GM12891 (cell line): Measurements from ENCODE around the gene DSG1.
"Not testable (repeated sequence)": the region's sequence is repeated elsewhere in the genome, so short reads cannot be mapped to it uniquely, and the experiment has no call there.

Experiments used
- DNase-seq: peaks from one replicate; pipeline ENCODE4 v3.0.0; 2011; ENCODE audit warnings: low spot score; ENCODE audit not compliant: insufficient read length
- FAIRE-seq: peaks from 2 replicates; lab custom pipeline; 2011; peaks lifted over from hg19 to GRCh38; lab: Jason Lieb, UNC
- PAX5 ChIP-seq: IDR thresholded peaks from 2 replicates; pipeline ENCODE4 v1.6.1; 2011; ENCODE audit warnings: low read length, moderate library complexity, mild to moderate bottlenecking; ENCODE audit not compliant: insufficient read depth, severe bottlenecking
- POLR2A ChIP-seq: IDR thresholded peaks from 2 replicates; pipeline ENCODE4 v1.6.1; 2011; ENCODE audit warnings: low read depth, low read length, control low read depth
- POLR2AphosphoS5 ChIP-seq: IDR thresholded peaks from 2 replicates; pipeline ENCODE4 v1.6.1; 2011; ENCODE audit warnings: low read depth, low read length, control low read depth
- POU2F2 ChIP-seq: IDR thresholded peaks from 2 replicates; pipeline ENCODE4 v1.6.1; 2011; ENCODE audit warnings: low read depth, mild to moderate bottlenecking, control low read depth, low read length, moderate library complexity
- SPI1 ChIP-seq: IDR thresholded peaks from 2 replicates; pipeline ENCODE4 v1.6.1; 2011; ENCODE audit warnings: low read depth, low read length, control low read depth
- TAF1 ChIP-seq: IDR thresholded peaks from 2 replicates; pipeline ENCODE4 v1.6.1; 2011; ENCODE audit warnings: low read depth, low read length, control low read depth

The DSG1 gene

DNA sequence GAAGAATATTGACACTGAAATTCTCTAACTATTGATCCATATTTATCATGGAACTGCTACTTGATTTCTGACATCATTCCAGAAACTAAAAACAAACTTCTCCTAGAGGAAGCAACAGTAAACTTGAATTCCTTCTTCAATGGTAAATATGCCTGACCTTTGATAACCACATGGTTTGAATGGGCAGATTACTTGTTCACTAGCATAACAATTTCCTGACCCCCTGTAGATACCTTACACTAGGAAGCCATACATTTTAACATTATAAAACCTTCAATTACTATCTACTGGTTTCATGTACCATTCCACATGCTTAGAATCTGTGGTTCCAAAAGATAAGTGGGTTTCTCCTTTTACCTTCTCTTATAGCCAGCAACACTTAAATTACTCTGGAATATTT lies 36.5 kb upstream of the DSG1 start:
- TF ChIP-seq POLR2A (no peak), SPI1 (no peak), TAF1 (no peak), POLR2AphosphoS5 (no peak), PAX5 (no peak), POU2F2 (no peak)
- FAIRE-seq (no peak), DNase-seq (no peak)

DNA sequence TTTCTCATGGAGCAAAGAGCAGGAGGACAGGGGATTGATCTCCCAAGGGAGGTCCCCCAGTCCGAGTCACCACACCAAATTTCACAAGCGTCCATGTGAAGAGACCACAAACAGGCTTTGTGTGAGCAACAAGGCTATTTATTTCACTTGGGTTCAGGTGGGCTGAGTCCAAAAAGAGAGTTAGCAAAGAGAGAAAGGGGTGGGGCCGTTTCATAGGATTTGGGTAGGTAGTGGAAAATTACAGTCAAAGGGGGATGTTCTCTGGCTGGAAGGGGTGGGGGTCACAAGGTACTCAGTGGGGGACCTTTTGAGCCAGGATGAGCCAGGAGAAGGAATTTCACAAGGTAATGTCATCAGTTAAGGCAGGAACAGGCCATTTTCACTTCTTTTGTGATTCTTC lies 28.5 kb upstream of the DSG1 start:
- FAIRE-seq, DNase-seq: not testable (repeated sequence)

DNA sequence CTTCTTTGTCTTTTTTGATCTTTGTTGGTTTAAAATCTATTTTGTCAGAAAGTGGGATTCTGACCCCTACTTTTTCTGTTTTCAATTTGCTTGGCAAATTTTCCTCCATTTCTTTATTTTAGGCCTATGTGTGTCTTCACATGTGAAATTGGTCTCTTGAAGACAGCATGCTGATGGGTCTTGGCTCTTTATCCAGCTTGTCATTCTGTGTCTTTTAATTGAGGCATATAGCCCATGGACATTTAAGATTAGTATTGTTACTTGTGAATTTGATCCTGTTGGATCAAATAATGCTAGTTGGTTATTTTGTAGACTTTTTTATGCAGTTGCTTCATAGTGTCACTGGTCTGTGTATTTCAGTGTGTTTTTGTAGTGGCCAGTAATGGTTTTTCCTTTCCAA lies 26.3 kb upstream of the DSG1 start:
- no peak for FAIRE-seq

DNA sequence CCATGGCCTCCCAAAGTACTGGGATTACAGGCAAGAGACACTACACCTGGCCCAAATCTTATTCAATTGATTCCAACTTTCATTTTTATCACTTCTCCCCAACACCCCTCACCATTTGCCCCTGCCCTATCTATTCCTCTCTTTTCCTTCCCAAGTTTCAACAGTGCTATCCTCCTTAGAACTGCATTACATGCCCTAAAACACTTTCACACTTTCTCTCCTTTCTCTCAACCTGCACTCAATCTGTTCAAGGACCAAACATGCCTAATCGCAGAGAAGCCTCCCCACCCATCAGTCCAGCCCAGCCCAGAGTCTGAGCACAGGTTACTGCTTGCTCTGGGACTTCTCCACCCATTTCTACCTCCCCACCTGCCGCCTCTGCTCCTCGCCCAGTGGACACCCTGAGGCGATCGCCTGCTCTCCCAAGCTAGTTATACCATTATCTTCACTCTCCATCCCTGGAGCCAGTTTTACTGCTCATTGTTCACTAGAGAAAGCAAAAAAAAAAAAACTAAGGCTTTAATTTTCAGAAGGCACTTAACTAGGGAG lies 23.7 kb upstream of the DSG1 start:
- FAIRE-seq (no peak), DNase-seq (no peak)
- TF ChIP-seq POLR2AphosphoS5: no peak
- TF ChIP-seq TAF1: no peak

More for the DNA sequence above, 26.3 kb upstream of the DSG1 start:
- TF ChIP-seq SPI1 (no peak), TAF1 (no peak), POLR2A (no peak), POLR2AphosphoS5 (no peak), POU2F2 (no peak), PAX5 (no peak)
- no peak for DNase-seq

DNA sequence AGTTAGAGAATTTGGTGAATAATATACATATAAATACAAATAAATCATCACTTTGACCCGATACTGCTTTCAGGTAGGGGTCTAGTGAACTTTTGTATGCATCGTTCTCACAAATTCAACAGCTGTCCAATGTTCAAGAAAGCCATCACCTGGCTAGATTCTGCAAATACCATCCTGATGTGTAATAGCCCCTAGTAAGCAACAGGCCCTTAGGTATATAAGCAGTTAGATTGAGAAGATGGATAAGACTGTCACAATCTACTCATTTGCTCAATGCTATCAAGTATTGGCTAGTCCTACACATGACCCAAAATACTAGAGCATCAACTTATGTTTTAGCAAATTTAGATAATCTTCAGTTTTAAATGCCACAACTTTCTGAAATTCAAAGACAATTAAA lies 20.7 kb upstream of the DSG1 start:
- no peak for DNase-seq
- FAIRE-seq: no peak
- no peak for TF ChIP-seq POLR2AphosphoS5
- no peak for TF ChIP-seq SPI1
- TF ChIP-seq POU2F2: no peak
- no peak for TF ChIP-seq PAX5

DNA sequence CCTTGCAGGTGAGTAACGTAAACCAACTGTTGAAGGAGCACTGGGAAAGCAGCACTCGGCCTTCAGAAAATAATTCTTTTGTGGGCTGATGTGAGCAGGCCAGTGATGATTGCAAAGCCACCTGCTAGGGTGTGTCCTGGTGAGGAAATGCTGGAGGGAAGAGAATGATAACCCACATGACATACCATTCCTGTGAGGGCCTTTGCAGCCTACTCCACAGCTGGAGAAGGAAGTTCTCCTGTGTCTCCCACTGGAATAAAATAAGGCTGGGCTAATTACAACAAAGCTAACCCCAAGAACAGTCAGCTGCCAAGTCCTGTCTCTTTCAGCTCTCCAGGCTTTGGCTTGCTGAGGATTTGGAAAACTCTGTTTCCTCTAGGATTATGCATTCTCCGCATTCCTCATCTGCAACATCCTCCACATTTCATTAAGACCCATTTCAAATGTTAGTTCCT lies 16.7 kb upstream of the DSG1 start:
- TF ChIP-seq POLR2A (no peak), TAF1 (no peak), PAX5 (no peak), POLR2AphosphoS5 (no peak), SPI1 (no peak), POU2F2 (no peak)
- no peak for DNase-seq
- no peak for FAIRE-seq

DNA sequence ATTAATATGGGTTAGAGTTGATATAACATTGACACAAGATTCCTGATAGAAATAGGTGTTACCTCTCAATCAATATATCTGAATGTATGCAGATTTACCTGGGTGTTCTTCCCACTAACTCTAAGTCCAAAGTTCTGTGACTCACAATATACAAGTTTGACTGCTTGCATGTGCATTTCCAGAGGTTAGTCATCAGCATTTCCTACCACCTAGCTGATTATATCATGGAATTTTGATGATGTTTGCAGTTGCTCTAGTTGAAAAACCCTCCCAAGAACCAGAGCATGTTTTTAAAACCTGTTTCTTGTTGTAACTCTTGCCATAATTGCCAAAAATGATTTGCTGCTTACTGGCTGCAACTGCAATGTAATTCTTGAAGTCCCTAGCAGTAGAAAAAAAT lies 15.0 kb upstream of the DSG1 start:
- TF ChIP-seq POLR2A: no peak
- TF ChIP-seq SPI1: no peak
- TF ChIP-seq TAF1: no peak
- TF ChIP-seq POLR2AphosphoS5: no peak
- TF ChIP-seq PAX5: no peak
- no peak for TF ChIP-seq POU2F2
- no peak for FAIRE-seq
- no peak for DNase-seq

DNA sequence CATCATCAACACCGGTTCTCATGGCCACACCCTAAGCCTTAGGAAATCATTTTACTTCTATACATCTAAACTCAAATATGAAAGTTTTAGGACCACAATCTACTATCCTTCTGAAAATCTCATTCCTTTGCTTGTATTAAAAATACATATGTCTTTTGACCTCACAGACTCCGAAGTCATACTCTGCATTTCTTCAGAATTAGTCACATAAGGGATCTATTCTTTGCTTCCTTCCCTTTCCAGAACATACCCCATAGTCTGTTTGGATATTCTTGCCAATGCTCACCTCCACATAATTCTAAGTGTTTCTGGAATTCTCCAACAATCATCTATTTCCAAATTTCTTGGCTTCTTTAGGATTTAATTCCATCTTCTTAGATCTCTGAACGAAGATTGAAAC lies 14.2 kb upstream of the DSG1 start:
- no peak for FAIRE-seq
- DNase-seq: no peak

DNA sequence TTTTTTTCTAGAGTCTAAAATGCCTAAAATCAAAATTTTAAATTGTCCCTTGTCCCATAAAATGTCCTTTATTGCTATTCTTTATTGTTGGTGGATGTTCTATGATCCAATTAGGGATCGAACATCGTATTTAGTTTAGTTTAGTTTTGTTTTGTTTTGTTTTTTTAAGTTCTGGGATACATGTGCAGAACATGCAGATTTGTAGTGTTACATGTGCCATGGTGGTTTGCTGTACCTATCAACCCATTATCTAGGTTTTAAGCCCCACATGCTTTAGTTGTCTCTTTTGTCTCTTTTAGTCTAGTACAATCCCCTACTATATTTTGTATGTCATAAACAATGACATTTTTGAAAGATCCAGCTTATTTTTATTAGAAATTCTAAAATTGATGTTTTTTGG lies 8.8 kb upstream of the DSG1 start:
- no peak for FAIRE-seq
- TF ChIP-seq POU2F2 (no peak), PAX5 (no peak), POLR2AphosphoS5 (no peak), SPI1 (no peak), TAF1 (no peak), POLR2A (no peak)
- DNase-seq: no peak

More for the DNA sequence above, 14.2 kb upstream of the DSG1 start:
- TF ChIP-seq PAX5: no peak
- no peak for TF ChIP-seq POLR2AphosphoS5
- TF ChIP-seq SPI1: no peak
- no peak for TF ChIP-seq POLR2A
- no peak for TF ChIP-seq TAF1
- TF ChIP-seq POU2F2: no peak

DNA sequence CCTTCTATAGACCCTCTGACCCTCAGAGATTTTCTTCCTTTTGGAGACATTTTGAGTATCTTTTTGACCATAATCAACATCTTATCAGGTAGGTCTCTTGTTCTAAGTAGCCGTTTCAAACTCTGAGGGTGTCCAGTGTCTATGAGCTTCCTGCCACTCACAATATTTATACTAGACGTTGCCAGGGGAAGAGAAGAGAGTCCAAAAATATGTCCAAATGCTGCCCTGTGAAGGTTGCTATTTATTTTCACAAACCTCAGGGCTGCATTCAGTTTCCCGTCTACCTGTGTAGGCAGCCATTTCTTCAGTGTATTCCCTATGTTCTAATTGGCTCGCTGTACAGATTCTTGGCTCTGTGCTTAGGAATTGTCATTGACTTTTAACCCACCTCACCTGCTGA lies 986 bp upstream of the DSG1 start:
- TF ChIP-seq PAX5: no peak
- TF ChIP-seq SPI1: no peak
- no peak for TF ChIP-seq POLR2AphosphoS5
- no peak for TF ChIP-seq TAF1
- TF ChIP-seq POU2F2: no peak
- no peak for TF ChIP-seq POLR2A
- no peak for FAIRE-seq
- no peak for DNase-seq

DNA sequence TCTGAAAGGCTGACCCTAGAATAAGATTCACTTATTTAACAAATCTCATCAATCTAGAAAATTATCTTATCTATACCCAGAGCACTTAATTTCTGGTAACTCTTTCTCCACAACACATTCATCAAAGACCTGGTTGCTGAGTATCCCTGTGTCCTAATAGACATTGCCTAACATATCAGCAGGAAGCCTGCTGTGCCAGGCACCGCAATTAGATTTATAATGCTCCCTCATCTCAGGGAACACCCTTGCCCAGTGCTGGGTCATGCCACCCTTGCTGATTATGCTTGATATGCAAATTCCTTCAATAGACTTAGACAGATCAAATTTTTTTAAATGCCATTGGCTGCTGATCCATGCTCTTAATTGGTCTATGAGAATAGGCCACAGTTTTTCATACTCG lies 3.8 kb downstream of the DSG1 start:
- no peak for TF ChIP-seq POLR2AphosphoS5
- TF ChIP-seq TAF1: no peak
- TF ChIP-seq SPI1: no peak
- no peak for TF ChIP-seq PAX5
- no peak for TF ChIP-seq POU2F2
- no peak for TF ChIP-seq POLR2A
- DNase-seq: no peak
- no peak for FAIRE-seq
